Parathyroid adenoma (tissue), 2 donors: ENCODE data around the gene TMEM54.

Experiments
- H2AFZ ChIP-seq: fragments of 300-600 bp; sonication (generic); one replicate; pipeline ENCODE4 v1.7.0; 2017; ENCODE audit warnings: antibody characterized with exemption, mild to moderate bottlenecking
- H3K27ac ChIP-seq: fragments of 300-600 bp; sonication (generic); one replicate; pipeline ENCODE4 v1.7.0; 2017
- H3K27me3 ChIP-seq: fragments of 300-600 bp; sonication (generic); one replicate; pipeline ENCODE4 v1.7.0; 2017; ENCODE audit warnings: low read length; ENCODE audit not compliant: control insufficient read depth, insufficient read depth
- H3K36me3 ChIP-seq: fragments of 300-600 bp; sonication (generic); one replicate; pipeline ENCODE4 v1.7.0; 2017; ENCODE audit warnings: low read length; ENCODE audit not compliant: control insufficient read depth, insufficient read depth
- H3K4me1 ChIP-seq: fragments of 300-600 bp; sonication (generic); one replicate; pipeline ENCODE4 v1.7.0; 2017; ENCODE audit warnings: control low read depth
- H3K4me2 ChIP-seq: fragments of 300-600 bp; sonication (generic); one replicate; pipeline ENCODE4 v1.7.0; 2017; ENCODE audit warnings: low read length
- H3K4me3 ChIP-seq: fragments of 300-600 bp; sonication (generic); one replicate; pipeline ENCODE4 v1.7.0; 2017; ENCODE audit warnings: low read depth, low read length
- H3K79me2 ChIP-seq: fragments of 300-600 bp; sonication (generic); one replicate; pipeline ENCODE4 v1.7.0; 2017; ENCODE audit warnings: control low read depth
- H3K9ac ChIP-seq: fragments of 300-600 bp; sonication (generic); one replicate; pipeline ENCODE4 v1.7.0; 2017; ENCODE audit warnings: mild to moderate bottlenecking
- H3K9me3 ChIP-seq: fragments of 300-600 bp; sonication (generic); one replicate; pipeline ENCODE4 v1.7.0; 2017; ENCODE audit warnings: low read length; ENCODE audit not compliant: control insufficient read depth
- CTCF ChIP-seq: fragments of 300-600 bp; sonication (generic); IDR thresholded peaks from one replicate; pipeline ENCODE4 v1.7.0; 2017; ENCODE audit warnings: antibody characterized with exemption, mild to moderate bottlenecking
- donor health status: primary hyperparathyroidism.

TMEM54 gene

GRCh38 chr1:32877211-32878110, 23.7 kb downstream of the TMEM54 start:
- Histone ChIP-seq H3K9me3 (no peaks in the 10 kb centered on the region), H3K27ac (no peak overlapping the region), H2AFZ (no peak overlapping the region), H3K36me3 (no peaks in the 10 kb centered on the region), H3K4me3 (no peak overlapping the region), H3K79me2 (no peaks in the 10 kb centered on the region), H3K27me3 (no peaks in the 10 kb centered on the region), H3K4me1 (no peaks in the 10 kb centered on the region), H3K4me2 (no peak overlapping the region), H3K9ac (no peak overlapping the region)
- TF ChIP-seq CTCF, result no peak

- no peaks in the 10 kb centered on the region for H3K36me3 ChIP-seq
- no peak overlapping the region for H3K4me2 ChIP-seq
- no peak overlapping the region for H2AFZ ChIP-seq
- H3K27ac ChIP-seq, result no peak overlapping the region
- no peak overlapping the region for H3K9ac ChIP-seq
- H3K4me3 ChIP-seq, result no peak overlapping the region
- H3K9me3 ChIP-seq, result no peaks in the 10 kb centered on the region
- H3K4me1 ChIP-seq, result no peaks in the 10 kb centered on the region
- TF ChIP-seq CTCF, result peak; percentile 44
- H3K79me2 ChIP-seq, result no peaks in the 10 kb centered on the region
- no peaks in the 10 kb centered on the region for H3K27me3 ChIP-seq
These were observed 24.6 kb downstream of the TMEM54 start for GRCh38 chr1:32876341-32877210.

- Histone ChIP-seq H2AFZ (no peak overlapping the region), H3K27me3 (no peaks in the 10 kb centered on the region), H3K79me2 (no peaks in the 10 kb centered on the region), H3K36me3 (no peaks in the 10 kb centered on the region), H3K4me3 (no peak overlapping the region), H3K9me3 (no peaks in the 10 kb centered on the region), H3K9ac (no peak overlapping the region), H3K4me2 (no peak overlapping the region), H3K4me1 (no peaks in the 10 kb centered on the region), H3K27ac (no peak overlapping the region)
- TF ChIP-seq CTCF, result no peak
These were observed 26.1 kb downstream of the TMEM54 start for GRCh38 chr1:32874860-32875752.

- H3K27ac ChIP-seq, result no peak overlapping the region
- TF ChIP-seq CTCF, result no peak
- H3K9ac ChIP-seq, result no peak overlapping the region
- H2AFZ ChIP-seq, result no peak overlapping the region
- H3K79me2 ChIP-seq, result no peaks in the 10 kb centered on the region
- no peak overlapping the region for H3K4me3 ChIP-seq
- no peaks in the 10 kb centered on the region for H3K36me3 ChIP-seq
- no peaks in the 10 kb centered on the region for H3K4me1 ChIP-seq
- H3K9me3 ChIP-seq, result no peaks in the 10 kb centered on the region
- H3K27me3 ChIP-seq, result no peaks in the 10 kb centered on the region
- H3K4me2 ChIP-seq, result no peak overlapping the region
These were observed 27.7 kb downstream of the TMEM54 start for GRCh38 chr1:32873484-32873883.
